Cerebellar cortex (tissue), 1 donor: ENCODE measurements around the gene SPRY4.
"Not testable (repeated sequence)": the region's sequence is repeated elsewhere in the genome, so short reads cannot be mapped to it uniquely, and the experiment has no call there.

Source experiments
- DNase-seq: peaks from one replicate; pipeline ENCODE4 v3.0.0-alpha.2; 2015; ENCODE audit warnings: low spot score

Gene SPRY4

DNA sequence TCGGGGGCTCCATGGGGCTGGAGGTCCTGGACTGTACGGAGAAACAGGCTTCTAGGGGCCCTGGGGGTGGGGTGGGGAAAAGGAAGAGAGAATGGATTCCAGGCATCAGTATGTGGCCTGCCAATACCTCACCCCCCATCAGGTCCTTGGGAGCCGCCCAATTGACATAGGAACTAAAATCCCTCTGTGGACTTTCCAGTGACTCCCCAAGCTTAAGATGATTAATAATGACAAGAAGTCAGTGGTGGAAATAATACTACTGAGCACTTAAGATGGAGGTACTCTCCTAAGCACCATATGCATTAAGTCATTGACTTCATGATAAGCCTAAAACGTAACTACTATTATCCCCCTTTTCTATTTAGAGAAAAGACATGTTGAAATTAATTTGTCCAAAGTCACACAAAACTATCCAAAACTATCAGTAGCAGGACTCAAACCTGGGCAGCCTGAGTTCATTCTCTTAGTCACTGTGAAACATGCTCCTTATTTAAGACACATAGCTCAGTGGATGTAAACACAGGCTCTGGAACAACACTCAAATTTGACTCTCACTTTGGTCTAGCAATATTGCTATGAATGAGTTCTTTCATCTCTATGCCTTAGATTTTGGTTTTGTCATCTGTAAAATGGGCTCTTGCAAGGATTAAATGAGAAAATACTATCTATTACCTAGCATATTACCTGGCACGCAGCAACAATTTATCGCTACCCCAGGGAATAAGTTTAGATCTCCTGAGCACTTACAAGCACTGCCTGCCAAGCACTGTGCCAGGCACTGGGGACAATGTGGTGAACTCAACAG, 9.5 kb downstream of the SPRY4 start:
- DNase-seq: no peak

DNA sequence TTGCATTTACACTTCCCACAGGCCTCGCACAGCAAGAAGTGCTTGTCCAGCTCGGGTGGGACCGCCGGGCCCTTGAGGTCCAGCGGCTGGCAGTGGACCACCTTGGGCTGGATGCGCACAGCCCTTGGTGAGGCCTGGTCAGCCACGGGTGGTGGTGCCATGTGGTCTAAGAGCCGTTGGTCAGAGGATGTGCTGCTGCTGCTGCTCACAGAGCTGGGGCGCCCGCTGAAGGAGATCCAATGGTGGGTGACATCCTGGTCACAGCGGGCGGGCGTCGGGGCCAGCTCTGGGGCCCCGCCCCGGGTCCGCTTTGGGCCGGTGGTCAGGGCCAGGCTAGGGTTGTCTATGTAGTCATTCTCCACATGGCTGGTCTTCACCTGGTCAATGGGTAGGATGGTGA, 10.2 kb downstream of the SPRY4 start:
- no peak for DNase-seq

DNA sequence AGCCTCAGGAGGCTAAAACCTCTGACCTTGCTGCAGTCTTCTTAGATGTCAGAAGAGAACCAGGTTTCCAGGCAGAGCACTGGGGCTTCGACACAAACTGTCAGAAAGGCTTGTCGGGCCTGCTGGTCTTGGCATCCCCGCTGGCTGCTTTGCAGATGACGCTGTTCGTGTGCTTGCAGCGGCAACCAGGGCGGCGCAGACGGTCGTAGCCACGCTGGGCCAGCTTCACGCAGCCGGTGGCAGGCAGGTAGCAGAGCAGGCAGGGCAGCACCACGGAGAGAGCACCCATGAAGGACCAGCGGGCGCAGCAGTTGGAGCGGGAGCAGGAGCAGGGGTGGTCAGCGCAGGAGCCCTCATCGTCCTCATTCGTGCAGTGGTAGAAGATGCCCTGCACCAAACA, 10.7 kb downstream of the SPRY4 start:
- DNase-seq: no peak

DNA sequence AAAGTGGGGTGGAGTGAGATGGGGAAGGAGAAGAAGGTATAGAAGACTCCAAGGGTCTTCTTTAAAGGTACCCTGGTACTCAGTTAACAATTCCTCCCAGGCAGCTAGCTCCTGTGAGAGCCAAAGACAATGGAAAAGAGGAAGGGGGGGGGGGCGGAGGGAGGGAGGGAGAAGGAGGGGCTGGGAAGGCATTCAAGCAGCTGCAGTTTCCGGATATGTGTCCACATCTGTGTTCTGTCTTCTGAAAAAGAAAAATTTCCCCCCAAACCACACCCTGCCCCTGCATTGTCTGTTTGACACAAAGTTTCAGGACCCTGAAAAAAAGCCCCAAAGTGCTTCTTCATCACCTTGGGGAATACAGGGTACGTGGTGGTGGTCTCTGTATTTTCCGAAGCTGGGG, 11.1 kb downstream of the SPRY4 start:
- no peak for DNase-seq

DNA sequence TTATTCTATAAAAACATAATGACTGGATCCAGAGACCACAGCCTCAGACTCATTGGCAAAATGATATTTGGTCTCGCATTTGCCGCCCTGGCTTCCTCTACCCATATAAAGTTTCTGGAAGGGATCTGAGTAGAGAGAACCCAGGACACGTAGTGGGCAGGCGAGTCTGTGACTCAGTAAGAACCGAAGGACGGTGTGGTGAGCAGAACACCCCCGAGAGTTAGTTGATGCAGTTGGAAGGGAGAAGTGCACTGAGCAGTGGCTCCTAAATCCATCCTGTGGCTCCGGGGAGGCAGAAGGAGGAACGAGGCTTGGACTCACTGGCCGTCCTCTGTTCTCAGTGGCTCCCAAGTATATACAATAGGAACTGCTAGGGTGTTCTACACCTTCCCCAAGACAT, 11.5 kb downstream of the SPRY4 start:
- no peak for DNase-seq

DNA sequence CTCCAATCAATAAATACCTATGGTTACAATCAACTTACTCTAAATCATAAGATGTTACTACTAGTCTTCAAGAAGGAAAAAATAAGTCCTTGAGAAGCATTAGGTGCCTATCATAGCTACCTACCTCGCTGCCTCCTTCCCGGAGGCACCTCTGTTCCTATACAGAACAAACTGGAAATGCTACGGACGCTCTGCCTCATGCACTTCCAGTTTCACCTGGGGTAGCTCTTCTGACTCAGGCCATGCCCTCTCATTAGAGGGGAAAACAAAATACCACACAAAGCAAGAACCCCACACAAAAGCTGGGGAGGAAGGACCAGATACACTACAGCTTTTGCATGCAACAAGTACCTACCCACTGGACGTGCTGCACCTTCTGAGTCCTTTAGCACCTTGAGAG, 12.4 kb downstream of the SPRY4 start:
- no peak for DNase-seq

DNA sequence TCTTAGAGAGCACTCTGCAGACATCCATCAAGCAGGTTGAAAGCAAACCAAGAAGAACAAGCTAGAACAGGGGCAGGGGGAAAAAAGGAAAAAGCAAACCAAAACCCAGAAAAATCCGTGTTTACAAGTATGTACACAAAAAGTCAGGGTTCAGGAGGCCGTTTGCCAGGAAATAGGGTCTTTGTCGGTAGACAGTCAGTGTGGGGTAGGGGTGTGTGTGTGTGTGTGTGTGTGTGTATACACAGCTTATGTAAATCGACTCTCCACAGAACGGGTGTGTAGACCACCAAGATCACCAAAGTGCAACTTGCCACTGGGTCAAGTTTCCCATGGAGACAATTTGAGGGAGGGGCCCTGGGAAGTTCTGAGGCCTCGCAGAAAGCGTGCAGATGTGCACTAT, 13.1 kb downstream of the SPRY4 start:
- DNase-seq: no peak

DNA sequence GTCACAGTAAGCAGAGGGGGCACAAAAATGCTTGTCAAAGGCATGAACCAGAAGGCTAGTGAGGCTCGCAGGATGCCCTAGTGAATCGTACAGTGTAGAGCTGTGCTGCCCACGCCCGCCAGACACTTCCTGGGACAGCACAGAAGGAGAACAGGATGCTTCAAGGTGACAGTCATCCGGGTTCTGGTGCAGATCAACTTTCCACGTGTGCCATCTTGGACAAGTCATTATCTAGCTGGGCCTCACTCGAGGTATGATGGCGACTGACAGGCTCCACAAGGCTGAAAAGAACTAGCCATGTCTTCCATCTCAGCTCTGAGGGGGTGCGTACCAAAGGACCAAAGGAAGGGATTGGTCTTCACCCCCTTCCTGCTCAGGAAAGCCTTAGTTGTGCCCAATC, 14.0 kb downstream of the SPRY4 start:
- no peak for DNase-seq

DNA sequence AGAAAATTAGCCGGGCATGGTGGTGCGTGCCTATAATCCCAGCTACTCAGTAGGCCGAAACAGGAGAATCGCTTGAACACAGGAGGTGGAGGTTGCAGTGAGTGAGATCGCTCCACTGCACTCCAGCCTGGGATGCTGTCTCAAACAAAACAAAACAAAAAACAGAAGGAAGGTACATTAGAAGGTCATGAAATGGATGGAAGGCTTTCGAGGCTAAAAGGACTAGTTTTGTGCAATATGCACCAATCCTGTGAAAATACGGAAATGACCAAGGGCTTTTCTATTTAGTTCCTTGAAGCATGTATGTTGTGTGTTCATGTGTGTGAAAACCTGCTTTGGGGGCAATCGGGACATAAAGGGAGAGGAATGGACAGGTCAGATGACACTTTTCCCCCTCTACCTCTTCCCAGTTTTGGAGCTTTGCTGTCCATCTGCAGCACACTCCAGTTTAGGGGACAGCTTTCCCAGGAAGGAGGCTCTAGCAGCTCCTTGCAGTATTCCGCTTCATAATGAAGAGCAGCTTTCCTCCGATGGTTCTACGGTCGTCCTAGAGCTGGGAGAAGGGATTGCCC, 15.0 kb downstream of the SPRY4 start:
- no peak for DNase-seq

DNA sequence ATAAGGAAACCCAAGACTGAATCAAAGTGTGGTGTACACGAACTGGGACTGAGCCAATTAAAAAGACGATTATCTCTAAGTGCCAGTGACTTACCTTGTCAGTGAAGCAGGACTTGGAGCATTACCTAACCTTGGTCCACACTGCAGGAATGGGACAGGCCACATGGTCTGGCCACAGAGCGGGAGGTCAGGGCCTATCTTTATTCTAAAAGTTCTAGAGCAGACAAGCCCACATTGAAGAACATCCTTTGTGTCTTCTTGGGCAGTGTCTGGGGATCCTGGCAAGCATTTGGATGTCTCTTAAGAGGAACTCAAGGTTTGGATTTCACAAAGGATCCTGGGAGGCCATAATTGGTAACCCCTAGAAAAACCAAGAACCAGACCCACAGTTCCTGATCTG, 16.5 kb downstream of the SPRY4 start:
- DNase-seq: no peak

DNA sequence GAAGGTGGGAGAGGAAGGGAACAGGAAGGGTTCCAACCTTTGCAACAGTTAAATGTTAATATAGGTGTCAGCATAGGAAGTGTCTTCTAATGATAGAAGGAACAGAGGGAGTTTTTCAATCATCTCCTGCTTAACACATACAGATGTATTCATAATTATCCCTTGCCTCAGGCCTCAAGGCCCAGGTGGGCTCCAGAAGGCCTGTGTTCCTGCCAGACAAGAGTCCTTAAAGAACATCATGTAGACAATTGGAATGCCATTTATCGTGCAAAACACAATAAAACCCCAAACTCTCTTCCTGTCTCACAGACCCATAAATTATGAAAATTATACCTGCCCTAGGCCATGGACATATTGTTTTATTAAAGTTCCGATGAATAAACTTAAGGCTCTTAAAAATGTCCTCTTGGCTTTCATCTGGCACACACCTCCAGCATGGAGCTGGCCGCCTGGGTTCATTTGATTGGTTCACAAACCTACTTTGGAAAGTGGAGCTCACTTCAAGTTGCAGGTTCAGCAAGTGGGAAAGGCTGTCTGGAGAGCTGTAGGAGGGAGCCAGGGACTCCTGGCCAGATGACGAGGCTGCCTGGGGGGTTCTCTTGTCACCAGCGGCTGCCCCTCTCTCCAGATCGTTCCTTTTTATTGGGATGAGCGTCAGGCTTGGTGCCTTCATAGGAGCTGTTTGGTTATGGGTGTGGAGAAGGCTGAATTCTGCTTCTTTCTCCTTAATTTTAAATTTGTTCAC, 17.5 kb downstream of the SPRY4 start:
- DNase-seq: no peak

DNA sequence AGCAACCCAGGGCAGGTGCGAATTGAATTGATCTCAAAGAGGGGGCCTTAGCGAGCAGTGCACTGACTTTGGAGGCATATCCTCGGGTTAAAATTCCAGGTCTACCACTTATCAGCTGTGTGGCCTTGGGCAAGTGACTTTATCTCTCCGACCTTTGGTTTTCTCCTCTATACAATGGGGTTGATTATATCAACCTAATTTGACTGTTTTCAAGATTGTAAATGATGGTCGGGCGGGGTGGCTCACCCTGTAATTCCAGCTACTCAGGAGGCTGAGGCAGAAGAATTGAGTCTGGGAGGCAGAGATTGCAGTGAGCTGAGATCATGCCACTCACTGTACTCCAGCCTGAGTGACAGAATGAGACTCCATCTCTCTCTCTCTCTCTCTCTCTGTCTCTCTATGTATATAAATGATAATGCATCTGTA, 18.7 kb downstream of the SPRY4 start:
- DNase-seq: no peak

DNA sequence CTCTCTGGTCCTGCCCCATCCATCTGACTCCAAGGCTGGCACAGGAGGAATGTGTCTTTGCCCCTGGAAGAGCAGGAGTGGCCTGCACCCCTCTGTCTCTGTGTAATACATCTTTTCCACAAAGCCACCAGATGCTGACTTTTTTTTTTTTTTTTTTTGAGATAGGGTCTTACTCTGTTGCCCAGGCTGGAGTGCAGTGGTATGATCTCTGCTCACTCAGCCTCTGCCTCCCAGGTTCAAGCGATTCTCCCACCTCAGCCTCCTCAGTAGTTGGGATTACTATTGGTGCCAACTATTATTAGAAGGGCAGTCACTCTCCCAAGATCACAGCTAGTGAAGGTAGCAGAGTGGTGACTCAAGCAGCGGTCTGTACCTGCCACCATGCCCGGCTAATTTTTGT, 19.6 kb downstream of the SPRY4 start:
- DNase-seq: no peak

DNA sequence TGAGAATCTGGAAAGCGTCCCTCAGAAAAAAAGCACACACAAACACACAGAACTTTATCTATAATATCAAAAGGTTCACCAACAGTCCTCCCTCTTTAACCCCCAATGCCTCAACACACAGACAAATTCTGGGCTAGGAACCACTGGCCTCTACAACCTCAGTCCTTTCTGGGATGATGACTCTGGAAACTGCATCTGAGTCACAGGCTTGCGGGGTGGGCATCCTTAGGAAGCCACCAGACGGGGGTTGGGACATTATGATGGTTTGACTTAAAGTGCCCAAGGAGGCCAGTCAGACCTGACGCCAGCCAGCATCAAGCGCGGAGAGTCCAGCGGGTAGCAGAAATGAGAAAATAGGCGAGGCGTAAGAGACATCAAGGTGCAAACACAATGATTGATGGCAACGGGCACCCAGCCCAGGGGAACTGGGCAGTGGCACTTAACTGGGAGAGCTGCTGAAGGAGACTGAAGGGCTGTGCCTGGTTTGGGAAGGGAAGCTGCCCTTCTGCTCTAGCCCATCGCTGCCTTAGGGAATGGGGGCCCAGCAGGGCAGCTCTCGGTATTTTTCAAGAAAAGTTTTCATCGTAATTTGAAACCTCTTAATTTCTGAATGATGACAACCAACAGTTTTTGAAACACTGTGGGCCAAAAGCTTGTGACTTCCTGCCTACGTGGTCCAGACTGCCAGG, 20.7 kb downstream of the SPRY4 start:
- DNase-seq: no peak

DNA sequence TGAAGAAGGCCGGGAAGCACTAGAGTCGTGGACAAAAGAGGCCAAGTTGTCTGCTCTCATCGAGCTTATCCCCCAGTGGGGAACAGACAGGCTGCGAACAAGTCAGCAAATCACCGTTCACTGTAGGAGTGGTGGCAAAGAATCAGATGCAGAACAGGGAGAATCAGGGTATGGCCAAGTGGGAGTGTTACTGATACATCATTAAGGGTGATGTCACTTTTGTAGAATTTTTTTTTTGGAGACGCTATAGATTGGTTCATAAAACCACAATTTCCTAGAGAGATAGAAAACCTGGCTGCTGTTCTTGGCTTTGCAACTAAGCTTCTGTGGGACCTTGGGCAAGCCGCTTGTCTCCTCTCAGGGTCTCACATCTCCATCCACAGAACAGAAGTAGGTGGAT, 21.3 kb downstream of the SPRY4 start:
- no peak for DNase-seq

DNA sequence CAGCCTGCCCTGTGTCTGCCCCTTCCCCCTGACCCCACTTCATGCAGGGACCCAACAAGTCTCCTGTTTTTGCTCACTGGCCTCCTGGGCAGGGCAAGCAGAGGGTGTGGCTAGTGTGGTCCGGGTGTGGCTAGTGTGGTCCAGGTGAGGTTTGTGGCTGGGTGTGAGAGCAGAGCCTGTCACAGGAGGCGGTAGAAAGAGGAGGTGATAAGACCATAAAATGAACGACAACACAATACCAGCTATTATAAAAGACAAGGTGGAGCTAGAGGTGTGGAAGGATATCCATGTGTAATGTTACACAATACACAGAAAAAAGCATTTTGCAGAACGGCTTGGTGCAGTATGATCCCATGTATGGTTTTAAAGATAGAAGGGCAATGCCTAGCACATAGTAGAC, 23.3 kb downstream of the SPRY4 start:
- no peak for DNase-seq

DNA sequence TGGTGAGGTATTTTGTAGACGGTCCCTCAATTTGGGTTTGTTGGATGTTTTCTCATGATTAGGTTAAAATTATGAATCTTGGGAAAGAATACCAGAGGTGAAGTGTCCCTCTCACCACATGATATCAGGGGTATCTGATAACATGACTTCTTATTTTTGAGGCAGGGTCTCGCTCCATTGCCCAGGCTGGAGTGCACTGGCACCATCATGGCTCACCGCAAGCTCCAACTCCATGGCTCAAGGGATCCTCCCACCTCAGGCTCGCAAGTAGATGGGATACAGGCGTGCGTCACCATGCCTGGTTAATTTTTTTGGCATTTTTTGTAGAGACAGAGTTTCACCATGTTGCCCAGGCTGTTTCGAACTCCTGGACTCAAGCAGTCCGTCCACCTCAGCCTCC, 24.1 kb downstream of the SPRY4 start:
- DNase-seq: no peak

DNA sequence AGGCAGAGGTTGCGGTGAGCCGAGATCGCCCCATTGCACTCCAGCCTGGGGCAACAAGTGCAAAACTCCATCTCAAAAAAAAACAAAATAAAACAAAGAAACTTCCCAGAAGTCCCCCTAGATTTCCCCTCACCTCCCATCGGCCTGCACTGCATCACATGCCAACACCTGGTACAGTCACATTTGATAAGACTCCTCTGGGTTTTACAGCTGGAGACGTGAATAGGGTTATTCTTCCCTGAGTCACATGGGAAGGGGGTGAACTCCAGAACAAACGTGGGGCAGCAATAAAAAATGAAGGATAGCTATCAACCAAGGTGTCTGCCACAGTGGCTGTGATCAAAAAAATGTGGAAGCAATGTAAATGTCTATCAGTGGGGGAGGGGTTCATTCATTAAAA, 26.0 kb downstream of the SPRY4 start:
- DNase-seq: no peak

DNA sequence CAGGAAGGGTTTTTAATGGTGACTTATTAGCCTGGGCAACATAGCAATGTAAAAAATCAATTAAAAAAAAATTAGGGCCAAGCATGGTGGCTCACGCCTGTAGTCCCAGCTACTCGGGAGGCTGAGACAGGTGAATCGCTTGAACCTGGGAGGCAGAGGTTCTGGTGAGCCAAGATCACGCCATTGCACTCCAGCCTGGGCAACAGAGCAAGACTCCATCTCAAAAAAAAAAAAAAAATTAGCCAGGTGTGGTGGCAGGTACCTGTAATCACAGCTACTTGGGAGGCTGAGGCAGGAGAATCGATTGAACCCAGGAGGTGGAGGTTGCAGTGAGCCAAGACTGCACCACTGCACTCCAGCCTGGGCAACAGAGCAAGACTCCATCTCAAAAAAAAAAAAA, 27.0 kb downstream of the SPRY4 start:
- DNase-seq: not testable (repeated sequence)

DNA sequence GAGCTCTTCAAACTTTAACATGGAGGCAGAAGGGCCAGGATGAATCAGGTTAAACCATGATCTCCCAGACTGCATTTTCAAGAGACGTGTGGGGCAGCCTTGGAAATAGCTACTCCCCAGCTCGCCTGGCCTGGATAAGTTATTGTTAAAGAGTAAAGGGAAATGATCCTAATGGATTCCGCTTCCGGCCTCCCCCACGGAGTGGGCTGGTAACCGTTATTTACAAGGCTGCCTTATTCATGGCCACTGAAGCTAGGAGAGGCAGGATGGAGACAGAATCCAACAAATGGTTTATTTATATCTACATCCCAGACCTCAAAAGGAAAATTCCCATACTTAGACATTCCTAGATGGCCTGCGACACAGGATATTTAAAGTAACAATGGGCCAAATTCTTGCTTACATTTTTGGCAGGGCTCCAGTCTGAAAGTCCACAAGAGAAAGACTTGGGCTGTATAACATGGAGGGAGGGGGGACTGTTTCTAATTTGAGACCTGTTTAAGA, 27.9 kb downstream of the SPRY4 start:
- DNase-seq: no peak

DNA sequence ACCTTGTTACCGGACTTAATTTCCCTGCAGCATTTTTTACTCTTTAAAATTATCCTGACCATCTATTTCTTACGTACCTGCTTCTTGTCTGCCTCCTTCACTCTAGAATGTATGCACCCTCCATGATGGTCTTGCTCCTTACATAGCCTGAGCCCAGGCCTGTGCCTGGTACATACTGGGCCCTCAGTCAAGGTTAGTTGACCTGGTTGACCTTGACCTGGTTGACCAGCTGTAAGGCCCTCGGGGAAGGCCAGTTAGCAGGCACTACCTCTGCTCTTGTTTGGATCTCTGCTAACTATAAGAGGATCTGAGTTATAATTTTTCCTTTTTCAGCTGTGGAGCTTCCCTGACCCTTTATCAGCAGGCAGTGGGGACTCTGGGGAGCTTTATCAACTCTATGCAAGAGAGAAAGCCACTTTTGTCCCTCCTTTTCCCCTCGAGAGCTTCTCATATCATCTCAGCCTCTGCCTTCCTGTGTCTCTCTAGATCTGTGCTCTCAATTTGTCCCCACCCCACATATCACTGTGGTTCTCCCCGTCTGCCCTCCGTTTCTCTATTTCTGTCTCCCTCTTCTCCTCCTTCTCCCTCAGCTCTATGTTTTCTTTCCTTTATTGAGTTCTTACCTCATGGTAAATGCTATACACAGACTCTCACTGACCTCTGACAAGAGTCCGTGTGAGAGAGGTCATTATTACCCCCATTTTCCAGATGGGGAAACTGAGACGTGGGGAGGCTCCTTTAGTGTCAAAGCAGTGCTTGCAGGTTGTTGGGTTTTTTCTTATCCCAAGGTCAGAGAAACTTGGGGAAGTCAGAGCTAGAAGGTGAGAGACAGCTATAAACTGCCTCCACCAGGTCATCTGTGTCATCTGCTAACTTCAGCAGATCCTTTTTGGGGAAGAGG, 28.6 kb downstream of the SPRY4 start:
- no peak for DNase-seq
